Measurements from ENCODE around the gene PPP1R10. TPM values are rescaled to one million over a fixed set of nuclear protein-coding genes. Genes with fewer than 3 reads are reported as not detected.

The PPP1R10 gene
- total RNA-seq, 2 experiments from 2014 or later, result 92.2 to 95.3 TPM

- H3K9me3 ChIP-seq (ENCODE audit: control insufficient read depth in 1 of 2, insufficient read depth in 1 of 2, low read length in 2 of 2), result no peaks in the 10 kb centered on the region
- Mint-ChIP-seq H3K9me3 (no peaks in the 10 kb centered on the region), H3K4me3 (no peak overlapping the region), H3K27me3 (no peaks in the 10 kb centered on the region), H3K4me1 (ENCODE audit: low read depth) (peaks cover 35% of the 10 kb centered on the region), H3K27ac (no peak overlapping the region), H3K36me3 (ENCODE audit: low read depth) (peaks cover 46% of the 10 kb centered on the region)
- H3K36me3 ChIP-seq (ENCODE audit: insufficient read depth, low read length), result peaks cover 17% of the 10 kb centered on the region
- intact Hi-C loops (cut with DNase I, micrococcal nuclease), result no loop called here
- ChIA-PET CTCF (no interaction called here), POLR2A (no interaction called here)
- TF ChIP-seq CTCF (IDR thresholded peaks at IDR 0.05), result no peak
- no peaks in the 10 kb centered on the region for H3K27me3 ChIP-seq (ENCODE audit: control insufficient read depth in 1 of 2, insufficient read depth in 2 of 2, low read length in 2 of 2)
- ATAC-seq (ENCODE audit: poor library complexity), result no peak
- no peak overlapping the region for H3K27ac ChIP-seq (ENCODE audit: low read depth in 1 of 2, low read length in 2 of 2)
- peaks cover 26% of the 10 kb centered on the region for H3K4me1 ChIP-seq (ENCODE audit: insufficient read depth, low read length)
- no peak for DNase-seq
- no peak overlapping the region for H3K4me3 ChIP-seq (ENCODE audit: low read length)
Observed at GRCh38 chr6:30643656-30644055, 26.6 kb upstream of the PPP1R10 start.

- Mint-ChIP-seq H3K36me3 (ENCODE audit: low read depth) (peaks cover 35% of the 10 kb centered on the region), H3K27ac (no peak overlapping the region)
- no peak for ATAC-seq (ENCODE audit: poor library complexity)
Observed at GRCh38 chr6:30641048-30641447, 24.0 kb upstream of the PPP1R10 start.

GRCh38 chr6:30640481-30640880, 23.4 kb upstream of the PPP1R10 start:
- no peak for TF ChIP-seq CTCF (IDR thresholded peaks at IDR 0.05)
- Histone ChIP-seq H3K36me3 (ENCODE audit: insufficient read depth, low read length) (peaks cover 17% of the 10 kb centered on the region), H3K4me1 (ENCODE audit: insufficient read depth, low read length) (peaks cover 6% of the 10 kb centered on the region), H3K4me3 (ENCODE audit: low read length) (no peak overlapping the region), H3K27me3 (ENCODE audit: control insufficient read depth in 1 of 2, insufficient read depth in 2 of 2, low read length in 2 of 2) (no peaks in the 10 kb centered on the region), H3K9me3 (ENCODE audit: control insufficient read depth in 1 of 2, insufficient read depth in 1 of 2, low read length in 2 of 2) (no peaks in the 10 kb centered on the region), H3K27ac (ENCODE audit: low read depth in 1 of 2, low read length in 2 of 2) (no peak overlapping the region)
- Mint-ChIP-seq H3K4me1 (ENCODE audit: low read depth) (peaks cover 13% of the 10 kb centered on the region), H3K4me3 (no peak overlapping the region), H3K9me3 (no peaks in the 10 kb centered on the region), H3K27ac (no peak overlapping the region), H3K36me3 (ENCODE audit: low read depth) (peaks cover 35% of the 10 kb centered on the region), H3K27me3 (no peaks in the 10 kb centered on the region)
- ChIA-PET CTCF (interaction anchor here (1.8 to 2.1 kb wide), 2 partner anchors 14 to 39 kb away, joined by 4 to 6 read pairs; partner anchors contain the start of gene ATAT1), POLR2A (interaction anchor here (1.7 kb wide), 1 partner anchor 27 kb away, joined by 9 read pairs; no protein-coding TSS in a partner anchor)
- DNase-seq (peak in 1 of 14 experiments; percentile 29), ATAC-seq (ENCODE audit: poor library complexity) (peak; percentile 37)
- intact Hi-C loops (cut with DNase I, micrococcal nuclease), result no loop called here

More at GRCh38 chr6:30641048-30641447, 24.0 kb upstream of the PPP1R10 start:
- H3K9me3 Mint-ChIP-seq, result no peaks in the 10 kb centered on the region
- no peak overlapping the region for H3K4me3 ChIP-seq (ENCODE audit: low read length)
- peaks cover 18% of the 10 kb centered on the region for H3K4me1 Mint-ChIP-seq (ENCODE audit: low read depth)
- H3K9me3 ChIP-seq (ENCODE audit: control insufficient read depth in 1 of 2, insufficient read depth in 1 of 2, low read length in 2 of 2), result no peaks in the 10 kb centered on the region
- ChIA-PET POLR2A (interaction anchor here (1.7 kb wide), 1 partner anchor 28 kb away, joined by 9 read pairs; no protein-coding TSS in a partner anchor), CTCF (interaction anchor here (0.9 to 2.1 kb wide), 3 partner anchors 15 to 90 kb away, joined by 3 to 6 read pairs (median 4); partner anchors contain the start of gene ATAT1)
- H3K4me1 ChIP-seq (ENCODE audit: insufficient read depth, low read length), result peaks cover 7% of the 10 kb centered on the region
- intact Hi-C loops (cut with DNase I, micrococcal nuclease), result no loop called here
- DNase-seq, result peak in 1 of 14 experiments; percentile 8
- H3K36me3 ChIP-seq (ENCODE audit: insufficient read depth, low read length), result peaks cover 17% of the 10 kb centered on the region
- no peaks in the 10 kb centered on the region for H3K27me3 ChIP-seq (ENCODE audit: control insufficient read depth in 1 of 2, insufficient read depth in 2 of 2, low read length in 2 of 2)
- no peak overlapping the region for H3K4me3 Mint-ChIP-seq
- H3K27me3 Mint-ChIP-seq, result no peaks in the 10 kb centered on the region
- H3K27ac ChIP-seq (ENCODE audit: low read depth in 1 of 2, low read length in 2 of 2), result no peak overlapping the region
- TF ChIP-seq CTCF (IDR thresholded peaks at IDR 0.05), result no peak

All from CD4-positive, alpha-beta T cell (primary cell).